EH (cell line): ENCODE results near the gene LY9.

Experiments
- DNase-seq: peaks from one replicate; pipeline ENCODE4 v3.0.0-alpha.2; 2015; ENCODE audit warnings: low read depth

LY9 gene, protein sequence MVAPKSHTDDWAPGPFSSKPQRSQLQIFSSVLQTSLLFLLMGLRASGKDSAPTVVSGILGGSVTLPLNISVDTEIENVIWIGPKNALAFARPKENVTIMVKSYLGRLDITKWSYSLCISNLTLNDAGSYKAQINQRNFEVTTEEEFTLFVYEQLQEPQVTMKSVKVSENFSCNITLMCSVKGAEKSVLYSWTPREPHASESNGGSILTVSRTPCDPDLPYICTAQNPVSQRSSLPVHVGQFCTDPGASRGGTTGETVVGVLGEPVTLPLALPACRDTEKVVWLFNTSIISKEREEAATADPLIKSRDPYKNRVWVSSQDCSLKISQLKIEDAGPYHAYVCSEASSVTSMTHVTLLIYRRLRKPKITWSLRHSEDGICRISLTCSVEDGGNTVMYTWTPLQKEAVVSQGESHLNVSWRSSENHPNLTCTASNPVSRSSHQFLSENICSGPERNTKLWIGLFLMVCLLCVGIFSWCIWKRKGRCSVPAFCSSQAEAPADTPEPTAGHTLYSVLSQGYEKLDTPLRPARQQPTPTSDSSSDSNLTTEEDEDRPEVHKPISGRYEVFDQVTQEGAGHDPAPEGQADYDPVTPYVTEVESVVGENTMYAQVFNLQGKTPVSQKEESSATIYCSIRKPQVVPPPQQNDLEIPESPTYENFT

DNA sequence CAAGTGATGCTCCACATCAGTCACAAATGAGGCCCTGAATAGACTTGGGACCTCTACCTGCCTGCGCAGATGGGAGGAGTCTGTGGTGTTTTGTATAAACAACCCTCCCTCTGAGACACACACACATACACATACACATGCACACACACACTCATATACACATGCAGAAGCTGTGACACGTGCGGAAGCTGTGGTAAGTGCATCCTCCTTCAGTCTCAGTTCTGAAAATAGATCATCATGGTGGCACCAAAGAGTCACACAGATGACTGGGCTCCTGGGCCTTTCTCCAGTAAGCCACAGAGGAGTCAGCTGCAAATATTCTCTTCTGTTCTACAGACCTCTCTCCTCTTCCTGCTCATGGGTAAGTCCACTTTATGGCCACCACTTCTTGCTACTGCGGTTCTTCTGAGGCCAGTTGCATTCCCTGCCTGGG lies at the start of gene LY9:
Gene LY9, plus strand, starts transcription at position 224 of the 433 bp plus-strand sequence. Its CDS starts 14 bp downstream, at position 238.
- no peak for DNase-seq

DNA sequence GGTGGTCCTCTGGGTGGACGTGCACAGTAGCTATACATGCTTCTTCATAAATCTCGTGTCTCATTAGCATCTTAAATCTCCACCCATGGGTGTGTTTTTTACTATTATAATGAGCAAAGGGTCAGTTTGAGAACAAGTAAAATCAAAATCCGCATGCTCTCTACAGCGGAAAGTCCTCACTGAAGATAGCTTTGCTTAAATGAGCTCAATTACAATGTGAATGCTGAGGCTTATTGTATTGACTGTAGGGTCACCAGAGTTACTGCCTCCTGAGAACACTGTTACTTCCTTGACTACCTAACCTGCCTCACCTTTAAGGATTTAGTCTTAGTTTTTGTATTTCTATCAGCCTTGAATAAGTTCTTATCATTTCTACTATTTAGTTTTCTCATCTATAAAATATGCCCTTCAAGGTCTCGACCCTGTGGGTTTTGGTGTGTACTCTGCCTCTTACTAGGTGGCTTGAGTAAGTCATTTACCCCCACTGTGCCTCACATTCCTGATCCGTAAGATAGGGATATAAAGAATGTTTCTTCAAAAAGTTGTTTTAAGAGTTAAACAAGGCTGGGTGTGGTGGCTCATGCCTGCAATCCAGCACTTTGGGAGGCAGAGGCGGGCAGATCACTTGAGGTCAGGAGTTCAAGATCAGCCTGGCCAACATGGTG lies 49.0 kb upstream of the LY9 start:
- DNase-seq, result no peak

DNA sequence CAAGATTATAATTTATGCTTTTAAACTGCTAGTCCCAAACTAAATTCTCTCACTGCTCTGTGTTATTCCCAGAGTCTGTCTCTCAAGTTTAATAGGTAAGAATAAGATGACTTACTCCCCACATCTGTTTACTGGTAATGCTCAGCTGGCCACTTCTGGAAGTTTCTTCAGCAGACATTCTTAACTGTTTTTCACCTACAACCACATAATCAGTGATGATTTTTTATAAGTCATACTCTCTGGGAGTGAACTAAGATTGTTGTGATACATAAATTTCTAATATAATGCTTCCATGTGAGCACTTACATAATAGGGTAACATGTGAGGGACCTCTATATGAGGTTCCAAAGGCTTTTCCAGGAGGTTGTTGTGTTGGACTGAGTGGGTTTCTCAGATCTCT lies 48.3 kb upstream of the LY9 start:
- DNase-seq, result no peak

DNA sequence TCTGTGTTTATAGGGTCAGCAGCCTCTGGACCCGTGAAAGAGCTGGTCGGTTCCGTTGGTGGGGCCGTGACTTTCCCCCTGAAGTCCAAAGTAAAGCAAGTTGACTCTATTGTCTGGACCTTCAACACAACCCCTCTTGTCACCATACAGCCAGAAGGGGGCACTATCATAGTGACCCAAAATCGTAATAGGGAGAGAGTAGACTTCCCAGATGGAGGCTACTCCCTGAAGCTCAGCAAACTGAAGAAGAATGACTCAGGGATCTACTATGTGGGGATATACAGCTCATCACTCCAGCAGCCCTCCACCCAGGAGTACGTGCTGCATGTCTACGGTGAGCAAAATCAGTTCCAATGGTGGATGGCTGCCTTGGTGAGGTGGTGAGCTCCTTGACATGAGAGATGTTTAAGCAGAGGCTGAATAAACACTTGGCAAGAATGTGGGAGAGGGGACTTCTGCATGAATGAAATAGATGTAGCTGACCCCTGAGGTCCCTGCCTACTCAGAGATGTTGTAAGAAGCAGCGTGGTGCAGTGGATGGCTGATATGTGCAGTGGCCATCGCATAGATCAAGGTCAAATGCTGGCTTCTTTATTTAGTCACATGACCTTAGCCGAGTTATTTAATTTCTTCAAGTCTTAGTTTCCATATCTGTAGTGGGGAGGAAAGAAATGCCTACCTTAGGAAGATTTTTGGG lies 47.6 kb upstream of the LY9 start:
- peak; percentile 43 for DNase-seq

DNA sequence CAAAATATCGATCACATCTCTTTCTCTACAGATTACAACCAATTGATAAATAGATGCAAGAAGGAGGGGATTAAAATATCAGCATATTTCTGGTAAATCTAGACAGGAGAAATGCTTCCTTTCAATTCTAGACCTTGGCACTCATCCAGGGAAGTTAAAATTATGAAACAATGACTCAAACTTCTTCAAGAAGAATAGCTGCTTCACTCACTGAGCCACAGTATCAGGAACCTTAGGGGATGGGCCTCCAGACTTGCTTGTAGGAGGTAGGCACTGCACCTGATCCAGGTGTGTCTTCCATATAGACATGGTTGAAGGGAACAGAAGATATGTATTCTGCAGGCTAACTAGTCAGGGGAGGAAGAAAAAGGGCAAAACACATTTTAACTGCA lies 47.1 kb upstream of the LY9 start:
- DNase-seq, result no peak

DNA sequence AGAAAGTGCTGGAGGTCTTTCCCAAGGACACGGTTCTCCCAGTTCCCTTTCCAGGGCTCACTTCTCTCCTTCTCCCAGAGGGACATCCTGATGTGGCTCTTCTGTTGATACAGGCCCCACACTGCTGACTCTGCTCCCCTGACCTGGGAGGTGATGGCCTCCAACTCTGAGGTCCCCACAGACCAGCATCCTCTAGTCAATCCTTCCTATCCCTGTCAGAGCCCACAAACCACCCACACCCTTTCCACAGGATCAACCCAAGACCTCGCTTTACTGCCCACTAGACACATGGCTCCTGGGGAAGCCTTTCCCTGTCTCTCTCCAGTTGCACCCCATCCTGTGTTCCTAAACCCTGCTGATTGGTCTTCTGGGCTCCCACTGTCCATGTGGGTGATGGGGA lies 45.4 kb upstream of the LY9 start:
- DNase-seq, result no peak

DNA sequence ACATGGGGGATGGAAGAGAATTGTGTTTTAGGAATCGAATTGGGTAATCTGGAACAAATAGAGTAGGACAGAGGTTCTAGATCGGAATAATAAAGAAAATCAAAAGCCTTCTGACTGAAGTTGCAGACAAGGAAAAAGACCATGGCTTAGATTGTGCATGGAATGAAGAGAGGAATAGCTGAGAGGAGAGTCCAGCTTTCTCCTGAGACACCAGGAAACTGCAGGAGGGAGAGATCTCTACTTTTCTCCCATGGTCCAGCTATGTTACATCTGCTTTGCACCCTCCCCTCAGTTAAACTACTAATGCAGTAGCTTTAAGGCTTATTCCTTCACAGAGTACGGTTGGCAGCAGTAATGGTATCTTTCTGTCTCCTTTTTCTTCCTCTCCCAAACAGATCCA lies 43.6 kb upstream of the LY9 start:
- DNase-seq, result no peak

DNA sequence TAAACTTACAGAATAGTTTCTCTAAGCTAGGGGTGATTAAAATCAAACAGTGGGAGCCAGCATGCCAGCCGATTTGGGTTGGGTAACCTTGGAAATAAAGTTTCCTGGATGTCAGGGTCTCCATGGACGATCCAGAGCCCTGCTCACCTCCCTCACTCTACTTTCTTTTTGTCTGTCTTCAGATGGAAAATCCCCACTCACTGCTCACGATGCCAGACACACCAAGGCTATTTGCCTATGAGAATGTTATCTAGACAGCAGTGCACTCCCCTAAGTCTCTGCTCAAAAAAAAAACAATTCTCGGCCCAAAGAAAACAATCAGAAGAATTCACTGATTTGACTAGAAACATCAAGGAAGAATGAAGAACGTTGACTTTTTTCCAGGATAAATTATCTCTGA lies 43.0 kb upstream of the LY9 start:
- no peak for DNase-seq

DNA sequence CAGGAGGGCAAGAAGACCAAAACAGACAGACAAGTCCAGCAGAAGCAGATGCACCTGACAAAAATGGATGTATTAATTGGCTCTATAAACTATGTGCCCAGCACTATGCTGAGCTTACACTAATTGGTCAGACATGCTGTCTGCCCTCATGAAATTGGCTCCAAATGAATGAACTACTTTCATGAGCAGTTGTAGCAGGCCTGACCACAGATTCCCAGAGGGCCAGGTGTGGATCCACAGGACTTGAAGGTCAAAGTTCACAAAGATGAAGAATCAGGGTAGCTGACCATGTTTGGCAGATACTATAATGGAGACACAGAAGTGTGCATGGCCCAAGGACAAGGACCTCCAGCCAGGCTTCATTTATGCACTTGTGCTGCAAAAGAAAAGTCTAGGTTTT lies 42.4 kb upstream of the LY9 start:
- DNase-seq, result no peak

DNA sequence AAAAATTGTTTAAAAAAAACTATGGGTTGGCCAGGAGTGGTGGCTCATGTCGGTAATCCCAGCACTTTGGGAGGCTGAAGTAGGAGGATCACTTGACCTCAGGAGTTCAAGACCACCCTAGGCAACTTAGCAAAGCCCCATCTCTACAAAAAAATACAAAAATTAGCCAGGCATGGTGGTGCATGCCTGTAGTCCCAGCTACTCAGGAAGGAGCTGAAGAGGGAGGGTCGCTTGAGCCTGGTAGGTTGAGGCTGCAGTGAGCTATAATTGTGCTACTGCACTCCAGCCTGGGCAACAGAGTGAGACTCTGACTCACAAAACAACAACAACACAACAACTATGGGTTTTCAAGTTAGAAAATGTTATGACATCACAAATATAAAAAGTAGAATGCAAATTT lies 40.5 kb upstream of the LY9 start:
- DNase-seq, result no peak

DNA sequence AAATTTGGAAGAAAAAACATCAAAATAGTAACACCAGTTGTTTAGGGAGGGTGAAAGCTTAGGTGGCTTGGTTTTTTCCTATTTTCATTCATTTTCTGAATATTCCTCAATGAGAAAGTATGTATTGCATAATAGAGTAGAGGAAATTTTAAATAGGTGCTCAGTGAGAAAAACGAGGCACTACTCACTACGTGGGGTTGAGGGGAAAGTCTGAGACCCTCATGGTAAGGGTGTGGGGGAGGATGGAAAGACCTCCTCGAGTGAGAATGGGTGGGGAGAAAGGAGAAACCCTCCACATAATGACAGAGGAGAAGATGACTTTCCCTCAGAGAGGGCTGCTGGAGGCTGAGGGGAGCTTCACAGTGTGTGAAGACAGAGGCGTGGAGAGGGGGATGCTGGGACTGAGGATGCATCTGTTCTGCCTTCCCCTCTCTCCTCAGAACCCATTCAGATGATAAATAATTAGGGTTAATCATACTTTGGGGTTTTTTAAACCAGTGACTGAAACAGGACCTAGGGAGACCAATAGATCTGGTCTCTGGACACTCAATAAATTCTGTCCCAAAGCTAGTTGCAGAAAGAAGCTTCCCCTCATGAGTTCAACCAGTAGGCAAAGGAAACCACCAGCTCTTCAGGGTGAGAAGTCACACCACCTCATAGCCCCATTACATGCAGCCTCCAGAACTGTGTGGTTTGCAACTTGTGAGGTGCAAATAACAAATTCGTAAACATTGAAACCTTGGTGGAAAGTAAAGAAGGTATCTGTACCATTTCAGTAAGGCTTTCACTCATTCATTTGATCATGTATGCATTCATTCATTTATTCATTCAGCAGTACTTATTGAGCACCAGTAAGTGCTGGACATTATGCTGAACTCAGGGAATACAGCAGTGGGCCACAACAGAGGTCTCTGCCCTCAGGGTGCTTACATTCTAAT lies 39.8 kb upstream of the LY9 start:
- no peak for DNase-seq

DNA sequence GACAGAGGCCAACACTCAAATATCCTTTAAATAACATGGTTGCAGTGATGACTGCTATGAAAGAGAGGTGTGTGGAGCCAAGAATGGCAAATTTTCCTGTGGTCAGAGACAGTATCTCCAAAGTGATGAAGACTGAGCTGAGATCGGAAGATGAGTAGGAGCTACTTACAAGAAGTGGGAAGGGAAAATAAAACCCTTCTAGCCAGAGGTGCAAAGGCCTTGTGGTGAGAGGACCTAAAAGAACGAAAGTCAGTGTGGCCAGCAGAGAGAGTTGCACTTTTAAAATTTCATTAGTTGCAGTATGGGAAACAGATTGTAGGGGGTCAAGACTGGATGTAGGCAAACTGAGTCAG lies 39.1 kb upstream of the LY9 start:
- DNase-seq, result no peak

DNA sequence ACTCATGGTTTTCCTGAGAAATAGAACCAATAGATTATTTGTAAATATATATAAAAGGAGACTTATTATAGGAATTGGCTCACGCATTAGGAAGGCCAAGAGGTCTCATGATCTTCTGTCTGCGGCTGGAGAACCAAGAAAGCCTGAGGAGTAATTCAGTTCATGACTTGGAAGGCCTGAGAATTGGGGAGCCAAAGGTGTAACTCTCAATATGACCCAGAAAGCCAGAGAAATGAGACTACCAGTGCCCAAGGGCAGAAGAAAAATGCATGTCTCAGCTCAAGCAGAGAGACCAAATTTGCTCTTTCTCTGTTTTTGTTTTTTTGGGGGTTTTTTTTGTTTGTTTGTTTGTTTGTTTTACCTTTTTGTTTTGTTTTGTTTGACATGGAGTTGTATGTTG lies 37.5 kb upstream of the LY9 start:
- no peak for DNase-seq

DNA sequence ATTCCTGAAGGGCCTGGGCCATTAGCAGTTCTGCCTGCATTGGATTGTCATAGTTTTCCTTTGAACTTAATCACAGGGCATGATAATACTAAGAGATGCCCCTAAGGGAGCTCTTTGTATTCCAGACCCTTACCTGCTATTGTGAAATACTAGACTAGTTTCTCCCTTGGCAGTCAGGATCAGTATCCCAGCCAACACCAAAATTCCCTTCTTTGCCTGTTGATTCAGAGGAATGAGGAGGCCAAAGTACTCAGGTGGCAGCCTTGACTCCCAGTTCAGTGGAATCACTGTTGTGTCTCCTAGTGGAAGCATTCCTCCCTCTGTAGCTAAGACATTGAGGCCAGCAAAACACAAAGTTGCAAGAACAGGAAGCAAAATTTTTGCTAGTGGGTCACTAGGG lies 36.2 kb upstream of the LY9 start:
- no peak for DNase-seq

DNA sequence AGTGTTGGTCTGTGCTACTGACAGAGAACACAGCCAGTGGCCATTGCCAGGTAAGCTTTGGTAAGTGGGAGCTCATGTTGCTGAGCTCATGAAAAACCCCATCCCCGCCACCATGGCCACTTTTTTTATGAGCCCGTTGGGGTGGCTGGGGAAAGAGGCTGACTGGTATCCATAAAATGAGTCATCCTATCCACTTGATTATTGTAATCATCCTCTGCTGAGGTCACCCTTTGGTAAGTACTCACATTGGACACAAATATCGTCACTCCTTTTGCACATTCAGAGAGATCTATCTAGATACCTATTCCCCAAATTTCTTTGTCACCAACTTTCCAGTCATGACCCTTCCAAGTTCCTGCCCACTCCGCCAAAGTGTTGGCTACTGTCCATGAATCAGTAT lies 34.9 kb upstream of the LY9 start:
- no peak for DNase-seq

DNA sequence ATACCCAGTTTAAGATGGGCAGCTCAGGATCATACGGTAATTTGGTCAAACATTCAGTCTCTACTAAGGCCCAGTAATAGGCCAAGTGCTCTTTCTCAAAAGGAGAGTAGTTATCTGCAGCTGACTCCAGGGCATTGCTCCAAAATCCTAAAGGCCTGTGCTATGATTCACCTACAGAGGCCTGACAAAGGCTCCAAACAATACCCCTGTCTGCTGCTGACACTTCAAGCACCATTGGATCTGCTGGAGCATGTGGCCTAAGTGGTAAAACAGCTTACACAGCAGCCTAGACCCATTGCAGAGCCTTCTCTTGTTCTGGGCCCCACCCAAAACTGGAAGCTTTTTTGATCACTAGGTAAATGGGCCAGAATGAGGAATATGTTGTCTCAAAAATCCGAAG lies 34.1 kb upstream of the LY9 start:
- DNase-seq, result no peak

DNA sequence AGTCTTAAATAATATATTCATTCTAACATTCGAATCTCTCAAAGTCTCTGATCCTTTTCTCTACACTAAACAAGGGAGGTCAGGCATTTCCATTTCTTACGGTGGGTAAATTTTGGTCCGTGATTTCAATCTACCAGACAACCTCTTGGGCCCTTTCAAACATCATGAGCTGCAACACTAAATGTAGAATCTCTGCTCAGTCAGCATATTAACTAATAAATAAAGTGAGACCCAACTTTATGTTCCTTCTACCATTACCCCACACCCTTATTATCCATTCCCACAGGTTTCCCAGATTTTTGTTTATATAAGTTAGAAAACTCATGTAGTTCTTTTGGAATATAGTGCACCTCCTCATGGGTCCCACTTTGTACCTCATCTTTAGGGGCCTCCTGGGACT lies 32.0 kb upstream of the LY9 start:
- DNase-seq, result no peak

DNA sequence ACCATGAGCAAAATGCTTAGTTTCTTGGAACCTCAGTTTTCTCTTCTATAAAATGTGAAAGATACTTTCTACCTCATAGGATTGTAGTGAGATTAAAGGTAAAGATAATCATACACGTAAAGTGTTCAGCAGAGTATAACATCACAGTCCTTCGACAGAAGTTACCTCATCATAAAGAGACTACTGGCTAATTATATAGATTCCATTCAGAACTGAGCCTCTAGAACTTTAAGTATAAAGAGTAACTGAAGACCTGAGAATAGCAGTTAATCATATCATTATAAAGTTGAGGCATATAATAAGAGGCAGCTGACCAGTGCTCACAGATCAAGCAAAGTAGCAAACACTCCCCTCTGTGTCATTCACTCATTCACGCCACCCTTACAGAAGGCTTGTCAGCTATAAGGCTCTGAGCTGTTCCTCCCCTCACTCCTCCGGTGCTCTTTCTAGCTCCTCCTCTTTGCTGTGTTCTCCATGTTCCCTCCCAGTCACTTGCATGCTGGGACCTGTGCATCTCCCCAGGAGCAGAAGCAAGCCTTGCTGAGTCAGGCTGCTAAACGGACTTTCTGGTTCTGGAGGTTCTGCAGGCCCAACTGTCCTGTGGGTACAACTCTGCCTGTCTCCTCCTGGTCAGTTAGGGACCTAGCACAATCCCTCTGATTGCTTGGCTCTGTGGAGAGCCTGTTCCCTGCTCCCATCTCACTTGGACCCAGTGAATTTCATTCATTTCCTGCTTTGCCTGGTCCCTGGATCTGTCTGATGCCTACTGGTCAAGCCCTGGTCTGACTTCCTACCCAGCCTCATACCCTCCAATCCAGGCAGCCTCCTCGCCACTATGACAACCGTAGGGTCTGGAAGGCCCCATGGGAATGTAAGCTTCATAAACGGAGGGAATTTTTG lies 28.3 kb upstream of the LY9 start:
- DNase-seq, result peak; percentile 23

DNA sequence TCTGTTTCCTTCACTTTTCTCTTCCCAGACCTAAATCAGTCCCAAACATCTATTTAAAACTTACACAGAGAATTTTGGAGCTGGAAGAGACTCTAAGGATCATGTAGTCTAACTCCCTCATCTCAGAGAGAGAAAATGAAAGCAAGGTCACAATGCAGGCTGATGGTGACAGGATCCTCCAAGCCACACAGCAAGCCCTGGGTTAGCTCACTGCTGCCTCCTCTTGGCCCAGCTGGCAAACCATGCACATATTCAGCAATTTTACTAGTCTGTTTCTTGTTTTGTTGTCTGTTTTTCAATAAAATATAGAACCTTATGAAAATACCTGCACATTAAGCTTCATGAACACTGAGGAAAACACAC lies 27.7 kb upstream of the LY9 start:
- peak; percentile 48 for DNase-seq

DNA sequence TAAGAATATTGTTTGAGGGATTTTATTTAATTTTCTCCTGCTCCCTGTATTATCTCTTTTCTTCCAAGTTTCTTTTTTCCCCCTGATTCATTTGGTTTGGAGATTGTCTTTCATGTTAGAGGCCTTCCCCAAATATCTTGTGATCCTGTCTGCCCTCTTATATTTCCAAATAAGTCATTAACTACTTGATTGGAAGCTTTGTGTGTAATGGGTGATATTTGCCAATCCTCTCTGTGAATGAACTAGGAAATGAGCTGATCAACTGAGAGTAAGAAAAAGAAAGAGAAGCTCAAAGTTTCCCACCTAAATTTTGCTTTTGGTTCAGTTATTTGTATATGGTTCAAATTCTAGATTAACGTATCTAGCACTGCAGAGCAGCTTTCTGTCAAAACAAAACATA lies 23.6 kb upstream of the LY9 start:
- no peak for DNase-seq

DNA sequence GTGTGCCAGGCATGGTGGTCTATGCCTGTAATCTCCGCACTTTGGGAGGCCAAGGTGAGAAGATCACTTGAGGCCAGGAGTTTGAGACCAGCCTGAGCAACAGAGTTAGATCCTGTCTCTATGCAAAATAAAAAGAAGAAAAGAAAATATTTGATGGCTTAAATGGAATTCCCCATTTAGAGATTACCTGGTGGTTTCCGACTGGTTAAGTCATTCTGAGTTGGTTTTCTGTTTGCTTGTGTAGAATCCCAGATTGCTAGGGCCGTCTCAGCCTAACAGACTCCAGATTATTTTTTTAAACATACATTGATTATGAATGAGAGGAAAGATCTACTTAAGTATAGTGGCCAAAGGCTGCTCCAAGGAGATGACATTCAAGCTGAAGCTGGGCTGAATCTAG lies 22.9 kb upstream of the LY9 start:
- no peak for DNase-seq
